PFSK-1 (cell line): ENCODE results near the gene HASPIN.

Experiments used
- FOXP2 ChIP-seq: optimal IDR thresholded peaks from 2 replicates; pipeline ENCODE3; 2011; ENCODE audit warnings: borderline replicate concordance, control low read depth, inconsistent platforms; ENCODE audit not compliant: insufficient read depth; ENCODE audit errors: extremely low read length, extremely low read depth
- POLR2AphosphoS5 ChIP-seq: IDR thresholded peaks from 2 replicates; pipeline ENCODE4 v1.6.1; 2012; ENCODE audit warnings: low read depth, mild to moderate bottlenecking, control low read depth, low read length, moderate library complexity
- TF ChIP-seq, protein P1 (sequence below), 2 experiments: IDR thresholded peaks; 2 replicates each; pipeline versions ENCODE4 v1.6.1 to v1.8.0; 2011 to 2012; ENCODE audit warnings: low read depth in 2 of 2, low read length in 2 of 2, control low read depth in 1 of 2, inconsistent platforms in 1 of 2, mild to moderate bottlenecking in 1 of 2, moderate library complexity in 1 of 2; ENCODE audit not compliant: insufficient read depth in 1 of 2

DNA sequence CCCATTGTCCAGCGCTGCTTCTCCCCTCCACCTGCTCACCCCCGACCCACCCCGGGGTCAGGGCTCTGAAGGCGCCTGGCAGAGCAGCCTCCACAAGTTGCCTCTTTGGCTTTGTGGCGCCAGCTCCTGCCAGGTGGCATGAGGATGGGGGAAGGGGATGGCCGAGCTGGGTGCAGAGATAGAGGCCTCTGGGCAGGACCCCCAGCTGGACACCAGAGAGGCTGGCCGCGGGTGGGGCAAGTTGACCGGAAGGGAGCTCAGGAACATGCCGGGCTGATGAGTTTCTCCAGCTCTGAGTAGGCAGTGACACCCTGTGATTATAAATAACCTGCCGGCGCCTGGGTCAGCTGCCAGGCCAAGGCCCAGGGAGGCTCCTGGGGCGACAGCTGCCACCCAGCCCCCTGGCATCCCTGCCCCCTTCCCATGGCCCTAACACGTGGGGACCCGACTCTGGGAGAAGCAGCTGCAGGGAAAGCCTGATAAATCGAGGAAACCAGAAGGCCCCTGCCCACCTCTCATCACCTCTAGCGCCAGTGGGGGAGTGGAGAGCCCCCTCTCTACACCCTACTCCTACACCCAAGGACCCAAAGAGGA, 28.5 kb upstream of the HASPIN start:
- TF ChIP-seq FOXP2: no peak
- TF ChIP-seq, protein P1, sequence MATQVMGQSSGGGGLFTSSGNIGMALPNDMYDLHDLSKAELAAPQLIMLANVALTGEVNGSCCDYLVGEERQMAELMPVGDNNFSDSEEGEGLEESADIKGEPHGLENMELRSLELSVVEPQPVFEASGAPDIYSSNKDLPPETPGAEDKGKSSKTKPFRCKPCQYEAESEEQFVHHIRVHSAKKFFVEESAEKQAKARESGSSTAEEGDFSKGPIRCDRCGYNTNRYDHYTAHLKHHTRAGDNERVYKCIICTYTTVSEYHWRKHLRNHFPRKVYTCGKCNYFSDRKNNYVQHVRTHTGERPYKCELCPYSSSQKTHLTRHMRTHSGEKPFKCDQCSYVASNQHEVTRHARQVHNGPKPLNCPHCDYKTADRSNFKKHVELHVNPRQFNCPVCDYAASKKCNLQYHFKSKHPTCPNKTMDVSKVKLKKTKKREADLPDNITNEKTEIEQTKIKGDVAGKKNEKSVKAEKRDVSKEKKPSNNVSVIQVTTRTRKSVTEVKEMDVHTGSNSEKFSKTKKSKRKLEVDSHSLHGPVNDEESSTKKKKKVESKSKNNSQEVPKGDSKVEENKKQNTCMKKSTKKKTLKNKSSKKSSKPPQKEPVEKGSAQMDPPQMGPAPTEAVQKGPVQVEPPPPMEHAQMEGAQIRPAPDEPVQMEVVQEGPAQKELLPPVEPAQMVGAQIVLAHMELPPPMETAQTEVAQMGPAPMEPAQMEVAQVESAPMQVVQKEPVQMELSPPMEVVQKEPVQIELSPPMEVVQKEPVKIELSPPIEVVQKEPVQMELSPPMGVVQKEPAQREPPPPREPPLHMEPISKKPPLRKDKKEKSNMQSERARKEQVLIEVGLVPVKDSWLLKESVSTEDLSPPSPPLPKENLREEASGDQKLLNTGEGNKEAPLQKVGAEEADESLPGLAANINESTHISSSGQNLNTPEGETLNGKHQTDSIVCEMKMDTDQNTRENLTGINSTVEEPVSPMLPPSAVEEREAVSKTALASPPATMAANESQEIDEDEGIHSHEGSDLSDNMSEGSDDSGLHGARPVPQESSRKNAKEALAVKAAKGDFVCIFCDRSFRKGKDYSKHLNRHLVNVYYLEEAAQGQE (IDR thresholded peaks at IDR 0.05; ENCODE audit: insufficient read depth in 1 of 2, low read depth in 2 of 2, low read length in 2 of 2): no peak
- TF ChIP-seq POLR2AphosphoS5: no peak
